GM20000 (cell line): ENCODE results near the gene C1orf167.

ENCODE experiments used
- DNase-seq: peaks from one replicate; pipeline ENCODE4 v3.0.0; 2012; ENCODE audit warnings: low spot score
- CTCF ChIP-seq: IDR thresholded peaks from 2 replicates; pipeline ENCODE4 v1.5.1; 2012; ENCODE audit warnings: mild to moderate bottlenecking, control low read depth; ENCODE audit errors: extremely low read depth, missing control alignments

C1orf167 gene

GRCh38 chr1:11720525-11720924 is 41.5 kb upstream of the C1orf167 start:
- TF ChIP-seq CTCF = no peak
- DNase-seq = no peak

- DNase-seq = no peak
- TF ChIP-seq CTCF = no peak
Observed at GRCh38 chr1:11721311-11721710, 40.7 kb upstream of the C1orf167 start.

GRCh38 chr1:11722538-11722937 is 39.5 kb upstream of the C1orf167 start:
- no peak for DNase-seq
- TF ChIP-seq CTCF = no peak

GRCh38 chr1:11725616-11726015 is 36.4 kb upstream of the C1orf167 start:
- TF ChIP-seq CTCF = no peak
- DNase-seq = no peak

- TF ChIP-seq CTCF = no peak
- no peak for DNase-seq
Observed at GRCh38 chr1:11727119-11727518, 34.9 kb upstream of the C1orf167 start.

- no peak for TF ChIP-seq CTCF
- DNase-seq = no peak
Observed at GRCh38 chr1:11728126-11728806, 33.7 kb upstream of the C1orf167 start.

GRCh38 chr1:11729155-11729497 is 32.9 kb upstream of the C1orf167 start:
- no peak for TF ChIP-seq CTCF
- DNase-seq = no peak
